HEK293T (cell line): Measurements from ENCODE around the gene KIRREL3.

Experiments used
- BHLHE40 ChIP-seq: fragments of 450-650 bp; IDR thresholded peaks from 2 replicates; pipeline ENCODE4 v1.6.1; 2016; ENCODE audit warnings: mild to moderate bottlenecking, moderate library complexity, borderline replicate concordance
- CTBP1 ChIP-seq: fragments of 450-650 bp; IDR thresholded peaks from 2 replicates; pipeline ENCODE4 v1.6.1; 2016; ENCODE audit warnings: borderline replicate concordance
- ELF4 ChIP-seq: fragments of 450-650 bp; IDR thresholded peaks from 2 replicates; pipeline ENCODE4 v1.6.1; 2017; ENCODE audit warnings: antibody characterized with exemption
- FOXA1 ChIP-seq: fragments of 450-650 bp; IDR thresholded peaks from 2 replicates; pipeline ENCODE4 v1.6.1; 2016; ENCODE audit warnings: mild to moderate bottlenecking
- FOXK2 ChIP-seq: fragments of 450-650 bp; IDR thresholded peaks from 2 replicates; pipeline ENCODE4 v1.6.1; 2016; ENCODE audit warnings: mild to moderate bottlenecking
- FOXM1 ChIP-seq: fragments of 450-650 bp; IDR thresholded peaks from 2 replicates; pipeline ENCODE4 v1.6.1; 2017; ENCODE audit warnings: mild to moderate bottlenecking, borderline replicate concordance
- HDGF ChIP-seq: fragments of 450-650 bp; IDR thresholded peaks from 2 replicates; pipeline ENCODE4 v1.6.1; 2017; ENCODE audit warnings: antibody characterized with exemption, borderline replicate concordance
- L3MBTL2 ChIP-seq: fragments of 450-650 bp; conservative IDR thresholded peaks from 2 replicates; pipeline ENCODE4 v1.6.1; 2016; ENCODE audit warnings: mild to moderate bottlenecking
- LEF1 ChIP-seq: fragments of 450-650 bp; IDR thresholded peaks from 2 replicates; pipeline ENCODE4 v1.6.1; 2017; ENCODE audit warnings: mild to moderate bottlenecking, borderline replicate concordance
- SP1 ChIP-seq: fragments of 450-650 bp; IDR thresholded peaks from 2 replicates; pipeline ENCODE4 v1.6.1; 2017
- SUZ12 ChIP-seq: fragments of 450-650 bp; IDR thresholded peaks from 2 replicates; pipeline ENCODE4 v1.6.1; 2016; ENCODE audit warnings: mild to moderate bottlenecking
- TARDBP ChIP-seq: fragments of 450-650 bp; IDR thresholded peaks from 2 replicates; pipeline ENCODE4 v1.6.1; 2016
- TF ChIP-seq, protein P1 (sequence below): fragments of 450-650 bp; IDR thresholded peaks from 2 replicates; pipeline ENCODE4 v1.6.1; 2016

DNA sequence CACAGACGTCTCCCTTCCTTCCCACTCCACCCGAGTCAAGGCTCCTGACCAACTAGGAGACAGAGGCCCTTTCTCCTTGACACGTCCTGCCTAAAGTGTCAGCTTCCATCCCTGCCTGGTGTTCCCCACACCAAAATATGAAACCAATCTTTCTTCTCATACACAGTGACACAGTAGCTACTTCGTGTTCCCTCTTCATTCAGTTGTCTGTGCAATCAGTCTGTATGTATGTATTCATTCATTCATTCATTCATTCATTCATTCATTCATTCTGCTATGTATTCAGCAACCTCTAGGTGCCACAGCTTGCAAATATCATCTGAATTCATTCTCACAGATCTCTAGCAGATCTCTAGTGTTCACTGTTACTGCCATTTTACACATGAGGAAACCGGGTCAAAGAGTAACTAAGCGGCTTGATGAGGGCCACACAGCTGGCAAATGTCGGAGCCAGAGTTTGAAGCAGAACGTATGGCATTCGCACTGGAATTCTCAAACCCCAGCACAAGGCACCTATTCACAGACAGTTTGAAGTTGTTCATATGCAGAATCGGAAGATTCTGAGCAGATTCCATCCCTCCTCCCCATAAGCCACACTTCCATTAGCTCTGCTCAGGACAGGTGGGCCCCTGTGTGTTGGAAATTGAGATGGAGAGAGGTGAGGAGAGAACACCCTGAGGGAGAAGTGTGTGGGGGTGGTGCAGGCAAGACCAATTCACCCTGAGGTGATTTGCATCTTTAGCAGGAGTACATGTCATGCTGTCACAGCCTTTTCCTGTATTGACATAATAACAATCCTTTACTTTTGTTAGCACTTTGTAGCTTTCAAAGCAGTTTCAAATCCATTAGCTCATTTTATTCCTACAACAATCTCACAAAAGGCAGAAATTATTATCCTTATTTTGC is 369.4 kb downstream of the KIRREL3 start:
- TF ChIP-seq FOXM1 (no peak), SP1 (no peak), FOXK2 (no peak), L3MBTL2 (no peak), BHLHE40 (no peak), SUZ12 (no peak), ELF4 (no peak), HDGF (no peak), TARDBP (no peak), CTBP1 (no peak), LEF1 (no peak), FOXA1 (no peak)
- TF ChIP-seq, protein P1, sequence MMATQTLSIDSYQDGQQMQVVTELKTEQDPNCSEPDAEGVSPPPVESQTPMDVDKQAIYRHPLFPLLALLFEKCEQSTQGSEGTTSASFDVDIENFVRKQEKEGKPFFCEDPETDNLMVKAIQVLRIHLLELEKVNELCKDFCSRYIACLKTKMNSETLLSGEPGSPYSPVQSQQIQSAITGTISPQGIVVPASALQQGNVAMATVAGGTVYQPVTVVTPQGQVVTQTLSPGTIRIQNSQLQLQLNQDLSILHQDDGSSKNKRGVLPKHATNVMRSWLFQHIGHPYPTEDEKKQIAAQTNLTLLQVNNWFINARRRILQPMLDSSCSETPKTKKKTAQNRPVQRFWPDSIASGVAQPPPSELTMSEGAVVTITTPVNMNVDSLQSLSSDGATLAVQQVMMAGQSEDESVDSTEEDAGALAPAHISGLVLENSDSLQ: no peak
